Measurements from ENCODE around the gene SHROOM2. TPM values are rescaled to one million over a fixed set of nuclear protein-coding genes. Genes with fewer than 3 reads are reported as not detected.
A peak's percentile ranks its signal among the peaks of the same experiment; 100 is the strongest.

The SHROOM2 gene
- total RNA-seq, 1 experiment from 2014 or later: 0.57 TPM

DNA sequence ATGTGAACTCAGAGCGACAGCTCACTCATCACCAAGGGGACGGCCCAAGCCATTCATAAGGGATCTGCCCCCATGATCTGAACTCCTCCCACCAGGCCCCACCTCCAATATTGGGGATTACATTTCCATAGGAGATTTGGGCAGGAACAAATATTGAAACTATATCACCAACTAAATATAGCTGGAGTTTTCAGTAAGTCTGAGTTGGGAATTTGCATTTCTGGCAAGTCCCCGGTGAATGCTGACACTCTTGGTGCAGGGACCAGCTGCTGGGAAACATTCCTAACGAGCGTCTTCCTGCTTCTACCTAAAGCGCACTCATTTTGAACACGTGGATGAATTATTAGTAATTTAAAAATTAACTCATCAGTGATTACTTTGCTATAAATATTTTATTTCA is 194.2 kb downstream of the SHROOM2 start:
- Histone ChIP-seq H3K36me3 (no peaks in the 10 kb centered on the region), H3K9me3 (replicated peaks) (no peaks in the 10 kb centered on the region), H3K4me1 (no peaks in the 10 kb centered on the region), H3K4me3 (no peak overlapping the region), H3K27ac (no peak overlapping the region), H3K27me3 (no peaks in the 10 kb centered on the region)
- DNase-seq: no peak

DNA sequence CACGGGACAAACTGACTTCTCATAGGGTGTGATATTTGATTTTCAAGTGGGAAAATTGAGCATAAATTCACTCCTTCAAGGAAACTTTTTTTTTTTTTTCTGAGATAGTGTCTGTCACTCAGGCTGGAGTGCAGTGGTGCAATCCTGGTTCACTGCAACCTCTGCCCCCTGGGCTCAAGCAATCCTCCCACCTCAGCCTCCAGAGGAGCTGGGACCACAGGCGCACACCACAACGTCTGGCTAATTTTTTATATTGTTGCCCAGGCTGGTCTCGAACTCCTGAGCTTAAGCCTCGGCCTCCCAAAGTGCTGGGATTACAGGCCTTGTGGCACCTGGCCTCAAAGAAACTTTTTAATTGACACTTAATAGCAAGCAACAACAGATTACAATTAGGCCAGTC is 194.7 kb downstream of the SHROOM2 start:
- H3K27ac ChIP-seq: no peak overlapping the region
- H3K27me3 ChIP-seq: no peaks in the 10 kb centered on the region
- H3K4me3 ChIP-seq: no peak overlapping the region
- no peak for DNase-seq
- no peaks in the 10 kb centered on the region for H3K4me1 ChIP-seq
- H3K36me3 ChIP-seq: no peaks in the 10 kb centered on the region
- no peaks in the 10 kb centered on the region for H3K9me3 ChIP-seq (replicated peaks)

- Histone ChIP-seq H3K4me3 (no peak overlapping the region), H3K4me1 (no peaks in the 10 kb centered on the region), H3K9me3 (replicated peaks) (no peaks in the 10 kb centered on the region), H3K27ac (no peak overlapping the region), H3K36me3 (no peaks in the 10 kb centered on the region), H3K27me3 (no peaks in the 10 kb centered on the region)
- no peak for DNase-seq
Measured at GRCh38 chrX:9983441-9983840, 197.2 kb downstream of the SHROOM2 start.

- no peaks in the 10 kb centered on the region for H3K4me1 ChIP-seq
- H3K36me3 ChIP-seq: no peaks in the 10 kb centered on the region
- H3K27me3 ChIP-seq: no peaks in the 10 kb centered on the region
- H3K27ac ChIP-seq: no peak overlapping the region
- no peak overlapping the region for H3K4me3 ChIP-seq
- DNase-seq: no peak
- no peaks in the 10 kb centered on the region for H3K9me3 ChIP-seq (replicated peaks)
Measured at GRCh38 chrX:9983846-9984245, 197.6 kb downstream of the SHROOM2 start.

GRCh38 chrX:9988762-9989161 is 202.5 kb downstream of the SHROOM2 start:
- Histone ChIP-seq H3K27ac (no peak overlapping the region), H3K36me3 (no peaks in the 10 kb centered on the region), H3K4me1 (no peaks in the 10 kb centered on the region), H3K4me3 (no peak overlapping the region), H3K9me3 (replicated peaks) (no peaks in the 10 kb centered on the region), H3K27me3 (no peaks in the 10 kb centered on the region)
- peak in 1 of 2 experiments; percentile 26 for DNase-seq

GRCh38 chrX:9992061-9992460 is 205.8 kb downstream of the SHROOM2 start:
- no peaks in the 10 kb centered on the region for H3K36me3 ChIP-seq
- no peaks in the 10 kb centered on the region for H3K27me3 ChIP-seq
- no peak for DNase-seq
- H3K4me3 ChIP-seq: no peak overlapping the region
- no peaks in the 10 kb centered on the region for H3K9me3 ChIP-seq (replicated peaks)
- no peaks in the 10 kb centered on the region for H3K4me1 ChIP-seq
- no peak overlapping the region for H3K27ac ChIP-seq

- no peak overlapping the region for H3K27ac ChIP-seq
- no peak overlapping the region for H3K4me3 ChIP-seq
- DNase-seq: no peak
- no peaks in the 10 kb centered on the region for H3K27me3 ChIP-seq
- H3K4me1 ChIP-seq: no peaks in the 10 kb centered on the region
- H3K36me3 ChIP-seq: no peaks in the 10 kb centered on the region
- no peaks in the 10 kb centered on the region for H3K9me3 ChIP-seq (replicated peaks)
Measured at GRCh38 chrX:9992724-9993123, 206.5 kb downstream of the SHROOM2 start.

DNA sequence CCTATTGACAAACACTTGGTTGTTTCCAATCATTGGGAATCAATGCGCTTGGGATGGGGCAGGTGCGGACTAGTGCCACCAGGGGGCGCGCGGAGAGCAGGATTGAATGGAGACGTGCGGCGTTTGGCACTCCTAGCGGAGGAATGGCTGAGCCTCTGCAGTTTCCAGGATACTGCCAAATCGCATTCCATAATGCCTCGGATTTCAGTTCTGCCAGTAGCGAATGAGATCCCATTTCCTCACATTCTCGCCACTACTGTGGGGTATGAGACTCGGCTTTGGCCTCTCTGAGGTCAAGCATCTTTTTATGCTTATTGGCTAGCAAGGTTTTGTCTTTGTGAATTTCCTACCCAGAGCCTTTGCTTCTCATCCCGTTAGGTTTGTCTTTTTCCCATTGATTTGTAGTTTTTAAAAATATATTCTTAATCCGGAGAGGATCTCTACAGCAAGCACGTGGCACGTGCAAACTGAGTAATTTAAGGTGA is 209.7 kb downstream of the SHROOM2 start:
- DNase-seq: peak; percentile 74 to 87
- no peaks in the 10 kb centered on the region for H3K27me3 ChIP-seq
- no peaks in the 10 kb centered on the region for H3K4me1 ChIP-seq
- H3K36me3 ChIP-seq: no peaks in the 10 kb centered on the region
- H3K27ac ChIP-seq: no peak overlapping the region
- no peaks in the 10 kb centered on the region for H3K9me3 ChIP-seq (replicated peaks)
- no peak overlapping the region for H3K4me3 ChIP-seq

DNA sequence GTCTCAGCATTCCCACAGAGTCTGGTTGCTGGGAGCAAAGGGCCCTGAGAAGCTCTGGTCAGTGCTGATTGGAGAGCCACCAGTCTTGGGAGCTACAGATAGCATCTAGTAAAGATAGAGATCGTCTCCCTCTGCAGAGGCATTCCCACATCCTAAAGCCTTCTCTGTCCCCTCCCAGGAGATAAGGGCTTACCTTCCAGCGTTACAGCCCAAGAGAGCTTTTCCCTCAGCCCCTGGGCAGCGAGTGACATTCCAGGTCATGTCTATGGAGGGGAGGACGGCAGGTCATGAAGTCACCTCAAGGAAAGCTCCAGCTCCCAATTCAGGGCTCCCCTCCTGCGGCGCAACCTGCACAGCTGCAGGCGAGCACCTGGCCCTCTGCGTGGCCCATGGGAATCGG is 210.8 kb downstream of the SHROOM2 start:
- H3K36me3 ChIP-seq: no peaks in the 10 kb centered on the region
- H3K4me1 ChIP-seq: no peaks in the 10 kb centered on the region
- no peak for DNase-seq
- no peak overlapping the region for H3K4me3 ChIP-seq
- no peaks in the 10 kb centered on the region for H3K27me3 ChIP-seq
- H3K9me3 ChIP-seq (replicated peaks): no peaks in the 10 kb centered on the region
- H3K27ac ChIP-seq: no peak overlapping the region

- H3K4me1 ChIP-seq: no peaks in the 10 kb centered on the region
- no peaks in the 10 kb centered on the region for H3K27me3 ChIP-seq
- no peak overlapping the region for H3K4me3 ChIP-seq
- no peaks in the 10 kb centered on the region for H3K36me3 ChIP-seq
- H3K9me3 ChIP-seq (replicated peaks): no peaks in the 10 kb centered on the region
- DNase-seq: no peak
- H3K27ac ChIP-seq: no peak overlapping the region
Measured at GRCh38 chrX:9997524-9997923, 211.3 kb downstream of the SHROOM2 start.

Other genes starting within 250 kb of the SHROOM2 start
- not detected in 2 replicates for gene GPR143, start 20.6 kb upstream of the SHROOM2 start, total RNA-seq (2014; rRNA removed; shearing (Covaris generic))
- gene CLDN34, start 180.9 kb downstream of the SHROOM2 start, total RNA-seq (2014; rRNA removed; shearing (Covaris generic)): not detected in 2 replicates

Data from SJCRH30 (cell line).